ENCODE measurements around the gene SSUH2.

The SSUH2 gene

GRCh38 chr3:8638994-8639658 is 5.5 kb downstream of the SSUH2 start:
- WGBS: 91% methylated on average over 12 of the region's 13 CpGs
- Histone ChIP-seq H3K27ac (ENCODE audit: low read depth, low read length) (no peak overlapping the region), H3K36me3 (ENCODE audit: insufficient read depth, low read length) (no peaks in the 10 kb centered on the region)

GRCh38 chr3:8637348-8637747 is 7.2 kb downstream of the SSUH2 start:
- H3K9ac ChIP-seq (ENCODE audit: low read depth, low read length): no peak overlapping the region
- 88% methylated on average over 1 of the region's 1 CpG for WGBS
- no peaks in the 10 kb centered on the region for H3K9me3 ChIP-seq (ENCODE audit: insufficient read depth, low read depth, low read length)
- H3K27me3 ChIP-seq (ENCODE audit: insufficient read depth, low read length): no peaks in the 10 kb centered on the region
- H3K4me3 ChIP-seq (ENCODE audit: low read length): no peak overlapping the region
- H3K27ac ChIP-seq (ENCODE audit: low read depth, low read length): no peak overlapping the region
- no peaks in the 10 kb centered on the region for H3K36me3 ChIP-seq (ENCODE audit: insufficient read depth, low read length)
- 0 out of 2 replicates have a peak, but pooled peaks cover 4% of the 10 kb centered on the region for H3K4me1 ChIP-seq (ENCODE audit: insufficient read depth, low read length)

More at GRCh38 chr3:8638994-8639658, 5.5 kb downstream of the SSUH2 start:
- 0 out of 2 replicates have a peak, but pooled peaks cover 4% of the 10 kb centered on the region for H3K4me1 ChIP-seq (ENCODE audit: insufficient read depth, low read length)
- H3K27me3 ChIP-seq (ENCODE audit: insufficient read depth, low read length): no peaks in the 10 kb centered on the region
- no peaks in the 10 kb centered on the region for H3K9me3 ChIP-seq (ENCODE audit: insufficient read depth, low read depth, low read length)
- no peak overlapping the region for H3K9ac ChIP-seq (ENCODE audit: low read depth, low read length)
- no peak overlapping the region for H3K4me3 ChIP-seq (ENCODE audit: low read length)

DNA sequence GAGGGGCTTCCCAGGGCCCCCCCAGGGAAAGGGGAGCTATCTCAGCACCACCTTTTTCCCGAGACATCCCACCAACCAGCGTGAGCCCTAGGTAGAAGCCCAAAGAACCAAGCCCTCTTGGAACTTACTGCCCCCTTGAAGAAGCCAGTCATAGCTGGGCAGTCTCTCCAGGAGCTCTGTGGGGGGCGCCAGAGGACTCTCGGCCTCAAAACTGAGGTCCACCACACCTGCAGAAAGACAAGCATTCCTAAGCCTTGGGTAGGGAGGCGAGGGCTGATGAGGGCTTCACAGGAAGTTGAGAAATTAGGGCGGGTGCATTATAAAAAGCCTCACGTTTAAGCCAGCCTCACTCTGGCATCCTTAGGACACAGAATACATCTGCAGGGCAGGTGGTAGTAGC is 9.0 kb downstream of the SSUH2 start:
- no peaks in the 10 kb centered on the region for H3K9me3 ChIP-seq (ENCODE audit: insufficient read depth, low read depth, low read length)
- H3K4me3 ChIP-seq (ENCODE audit: low read length): no peak overlapping the region
- H3K9ac ChIP-seq (ENCODE audit: low read depth, low read length): no peak overlapping the region
- H3K27me3 ChIP-seq (ENCODE audit: insufficient read depth, low read length): no peaks in the 10 kb centered on the region
- H3K36me3 ChIP-seq (ENCODE audit: insufficient read depth, low read length): no peaks in the 10 kb centered on the region
- 0 out of 2 replicates have a peak, but pooled peaks cover 4% of the 10 kb centered on the region for H3K4me1 ChIP-seq (ENCODE audit: insufficient read depth, low read length)
- H3K27ac ChIP-seq (ENCODE audit: low read depth, low read length): no peak overlapping the region
- 78% methylated on average over 7 of the region's 7 CpGs for WGBS

- Histone ChIP-seq H3K36me3 (ENCODE audit: insufficient read depth, low read length) (no peaks in the 10 kb centered on the region), H3K4me3 (ENCODE audit: low read length) (no peak overlapping the region), H3K9me3 (ENCODE audit: insufficient read depth, low read depth, low read length) (no peaks in the 10 kb centered on the region), H3K4me1 (ENCODE audit: insufficient read depth, low read length) (0 out of 2 replicates have a peak, but pooled peaks cover 4% of the 10 kb centered on the region), H3K27ac (ENCODE audit: low read depth, low read length) (no peak overlapping the region), H3K27me3 (ENCODE audit: insufficient read depth, low read length) (no peaks in the 10 kb centered on the region), H3K9ac (ENCODE audit: low read depth, low read length) (no peak overlapping the region)
- WGBS: 93% methylated on average over 2 of the region's 2 CpGs
Observed at GRCh38 chr3:8635125-8635524, 9.5 kb downstream of the SSUH2 start.

DNA sequence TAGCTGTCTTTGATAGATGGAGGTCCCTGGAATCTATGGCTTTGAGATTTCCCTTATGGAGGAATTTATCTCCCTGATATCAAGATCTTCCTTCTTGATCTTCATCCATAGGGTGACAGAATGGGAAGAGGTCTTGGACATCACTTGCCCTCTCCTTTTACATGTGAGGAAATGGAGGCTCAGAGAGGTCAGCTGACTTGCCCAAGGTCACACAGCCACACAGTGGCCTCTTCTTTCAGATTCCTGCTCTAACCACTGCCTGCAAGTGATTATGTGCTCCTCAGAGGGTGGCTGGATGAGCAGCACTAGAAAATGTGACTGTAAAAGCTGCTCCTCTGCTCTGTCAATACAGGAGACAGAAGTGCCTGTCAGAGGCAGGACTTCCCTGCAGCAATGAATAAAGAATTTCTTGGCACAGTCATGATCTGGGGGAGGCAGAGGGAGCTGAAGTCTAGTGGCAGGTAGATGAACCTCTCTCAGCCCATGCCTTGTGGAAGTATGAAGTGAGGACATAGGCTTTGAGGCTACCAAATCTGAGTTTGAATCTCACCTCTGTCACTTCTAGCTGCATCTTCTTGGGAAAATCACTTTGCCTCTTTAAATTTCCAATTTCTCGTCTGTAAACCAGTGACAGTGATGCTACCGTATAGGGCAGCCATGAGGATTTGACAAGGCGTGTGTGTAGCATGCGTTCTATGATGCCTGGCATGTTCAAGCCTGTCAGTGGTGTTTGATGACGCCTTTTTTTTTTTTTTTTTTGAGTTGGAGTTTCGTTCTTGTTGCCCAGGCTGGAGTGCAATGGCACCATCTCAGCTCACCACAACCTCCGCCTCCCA is 12.0 kb downstream of the SSUH2 start:
- 98% methylated on average over 7 of the region's 7 CpGs for WGBS
- Histone ChIP-seq H3K4me3 (ENCODE audit: low read length) (no peak overlapping the region), H3K36me3 (ENCODE audit: insufficient read depth, low read length) (no peaks in the 10 kb centered on the region), H3K9me3 (ENCODE audit: insufficient read depth, low read depth, low read length) (no peaks in the 10 kb centered on the region), H3K27ac (ENCODE audit: low read depth, low read length) (no peak overlapping the region), H3K27me3 (ENCODE audit: insufficient read depth, low read length) (no peaks in the 10 kb centered on the region), H3K4me1 (ENCODE audit: insufficient read depth, low read length) (no peaks in the 10 kb centered on the region), H3K9ac (ENCODE audit: low read depth, low read length) (no peak overlapping the region)

DNA sequence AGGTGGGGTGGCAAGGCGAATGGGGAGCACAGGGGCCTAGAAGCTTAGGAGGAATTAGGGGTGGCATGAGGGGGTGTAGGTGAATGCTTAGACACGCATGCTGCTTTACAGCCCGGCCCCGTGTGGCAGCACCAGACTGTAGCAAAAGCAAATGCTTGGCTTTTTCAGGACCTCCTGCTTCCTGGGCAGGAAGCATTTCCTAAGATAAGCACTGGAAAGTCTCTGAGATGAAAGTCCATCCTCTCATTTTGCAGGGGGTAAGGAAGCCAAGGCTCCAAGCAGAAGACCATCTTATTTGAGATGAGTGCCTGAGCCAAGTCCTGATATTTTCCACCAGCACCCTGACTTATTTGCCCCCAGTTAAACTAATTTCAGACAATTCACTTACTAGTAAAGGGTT is 12.9 kb downstream of the SSUH2 start:
- Histone ChIP-seq H3K27me3 (ENCODE audit: insufficient read depth, low read length) (no peaks in the 10 kb centered on the region), H3K27ac (ENCODE audit: low read depth, low read length) (no peak overlapping the region), H3K9me3 (ENCODE audit: insufficient read depth, low read depth, low read length) (no peaks in the 10 kb centered on the region), H3K4me1 (ENCODE audit: insufficient read depth, low read length) (no peaks in the 10 kb centered on the region), H3K4me3 (ENCODE audit: low read length) (no peak overlapping the region), H3K9ac (ENCODE audit: low read depth, low read length) (no peak overlapping the region), H3K36me3 (ENCODE audit: insufficient read depth, low read length) (no peaks in the 10 kb centered on the region)
- 85% methylated on average over 4 of the region's 4 CpGs for WGBS

DNA sequence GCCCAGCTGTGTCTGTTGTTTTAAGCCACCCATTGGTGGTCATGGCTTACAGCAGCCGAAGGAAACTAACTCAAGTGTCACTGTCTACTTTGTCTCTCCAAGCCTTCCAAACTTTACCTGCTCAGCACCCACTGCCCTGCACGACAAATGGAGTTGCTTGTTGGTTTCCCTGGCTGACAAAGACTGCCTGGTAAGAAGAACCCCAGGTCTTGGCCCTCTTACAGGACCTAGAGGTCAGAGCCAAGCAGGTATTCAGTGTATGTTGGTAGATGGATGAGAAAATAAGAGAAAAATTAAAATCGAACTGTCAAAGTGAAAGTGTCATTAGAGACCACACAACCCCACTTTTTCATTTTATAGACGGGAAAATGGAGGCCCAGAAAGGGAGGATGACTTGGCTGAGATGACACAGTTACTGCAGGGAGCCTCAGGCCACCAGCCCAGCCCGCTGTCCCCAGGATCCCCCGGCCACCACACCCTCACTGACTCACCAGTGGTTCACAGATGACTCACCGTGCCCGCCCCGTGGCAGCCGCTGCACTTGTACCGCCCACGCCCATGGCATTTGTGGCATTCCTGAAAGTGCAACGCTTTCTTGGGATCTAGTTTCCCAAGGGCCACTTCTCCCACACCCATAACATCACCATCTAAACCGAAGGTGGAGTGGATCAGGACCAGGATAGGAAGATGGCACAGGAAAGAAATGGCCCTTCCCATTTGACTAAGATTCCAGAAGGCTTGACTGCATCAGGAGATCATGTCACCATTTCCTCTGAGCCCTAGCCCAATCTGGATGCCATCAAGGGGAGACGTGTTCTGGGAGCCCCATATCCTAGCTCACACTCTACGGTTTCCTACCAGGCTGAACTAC is 15.2 kb downstream of the SSUH2 start:
- Histone ChIP-seq H3K27me3 (ENCODE audit: insufficient read depth, low read length) (no peaks in the 10 kb centered on the region), H3K36me3 (ENCODE audit: insufficient read depth, low read length) (no peaks in the 10 kb centered on the region), H3K4me1 (ENCODE audit: insufficient read depth, low read length) (no peaks in the 10 kb centered on the region), H3K9ac (ENCODE audit: low read depth, low read length) (no peak overlapping the region), H3K9me3 (ENCODE audit: insufficient read depth, low read depth, low read length) (no peaks in the 10 kb centered on the region), H3K27ac (ENCODE audit: low read depth, low read length) (no peak overlapping the region), H3K4me3 (ENCODE audit: low read length) (no peak overlapping the region)
- WGBS: 82% methylated on average over 16 of the region's 16 CpGs

GRCh38 chr3:8627949-8628348 is 16.6 kb downstream of the SSUH2 start:
- H3K4me1 ChIP-seq (ENCODE audit: insufficient read depth, low read length): peaks cover 3% of the 10 kb centered on the region
- no peak overlapping the region for H3K4me3 ChIP-seq (ENCODE audit: low read length)
- 95% methylated on average over 5 of the region's 5 CpGs for WGBS
- H3K9me3 ChIP-seq (ENCODE audit: insufficient read depth, low read depth, low read length): no peaks in the 10 kb centered on the region
- no peak overlapping the region for H3K9ac ChIP-seq (ENCODE audit: low read depth, low read length)
- H3K36me3 ChIP-seq (ENCODE audit: insufficient read depth, low read length): no peaks in the 10 kb centered on the region
- no peaks in the 10 kb centered on the region for H3K27me3 ChIP-seq (ENCODE audit: insufficient read depth, low read length)
- H3K27ac ChIP-seq (ENCODE audit: low read depth, low read length): no peak overlapping the region

DNA sequence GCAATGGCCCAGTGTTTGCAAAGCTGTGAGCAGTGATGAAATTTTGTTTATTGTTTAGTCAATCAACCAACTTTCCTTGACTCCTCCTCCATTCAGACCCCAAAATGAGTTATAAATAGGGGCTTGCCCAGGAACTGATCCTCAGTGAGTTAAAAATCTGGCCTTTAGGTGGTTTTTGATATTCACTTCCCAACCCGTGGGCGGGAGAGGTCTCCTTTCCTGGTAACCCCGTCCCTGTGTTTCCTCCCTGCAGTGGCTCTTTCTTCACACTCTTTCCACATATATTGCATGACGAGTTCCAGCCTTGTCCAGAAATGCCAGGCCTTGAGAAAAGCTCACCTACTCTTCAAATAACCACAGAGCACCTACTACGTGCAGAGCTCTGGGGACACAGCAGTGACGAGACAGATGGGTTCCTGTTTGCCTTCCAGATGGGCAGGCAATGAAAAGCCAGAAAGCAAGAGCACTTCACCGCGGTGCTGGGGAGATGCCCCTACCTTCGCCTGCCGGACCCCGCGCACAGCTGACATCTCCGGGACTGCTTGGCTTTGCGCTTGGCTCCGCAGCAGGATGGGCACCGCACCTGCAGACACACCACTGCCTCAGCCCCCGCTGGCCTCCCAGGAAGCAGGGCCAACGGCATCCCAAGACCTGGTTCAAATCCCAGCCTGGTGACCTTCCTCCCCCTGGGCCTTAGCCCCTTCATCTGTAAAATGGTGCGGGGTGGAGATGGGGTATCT is 17.2 kb downstream of the SSUH2 start:
- H3K4me3 ChIP-seq (ENCODE audit: low read length): no peak overlapping the region
- no peaks in the 10 kb centered on the region for H3K9me3 ChIP-seq (ENCODE audit: insufficient read depth, low read depth, low read length)
- no peaks in the 10 kb centered on the region for H3K27me3 ChIP-seq (ENCODE audit: insufficient read depth, low read length)
- H3K36me3 ChIP-seq (ENCODE audit: insufficient read depth, low read length): no peaks in the 10 kb centered on the region
- peaks cover 7% of the 10 kb centered on the region for H3K4me1 ChIP-seq (ENCODE audit: insufficient read depth, low read length)
- no peak overlapping the region for H3K9ac ChIP-seq (ENCODE audit: low read depth, low read length)
- no peak overlapping the region for H3K27ac ChIP-seq (ENCODE audit: low read depth, low read length)
- 90% methylated on average over 19 of the region's 19 CpGs for WGBS

DNA sequence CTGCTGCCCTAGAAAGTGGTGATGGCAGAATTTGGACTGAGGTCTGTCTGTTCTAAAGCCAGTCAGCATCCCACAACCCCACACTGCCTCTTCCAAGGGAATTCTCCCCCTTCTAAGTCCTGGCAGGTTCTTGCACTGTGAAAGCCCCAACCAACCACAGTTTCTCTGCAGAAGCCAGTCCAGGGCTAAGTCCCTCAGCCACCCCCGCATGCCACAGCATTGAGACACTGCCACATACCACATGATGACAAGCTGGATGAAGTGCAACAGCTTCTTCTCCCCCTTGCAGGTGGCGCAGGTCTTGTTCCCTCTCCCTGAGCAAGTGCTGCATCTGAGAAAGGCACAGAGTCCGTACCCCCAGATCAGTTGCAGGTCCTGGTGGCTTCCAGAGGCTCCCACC is 18.6 kb downstream of the SSUH2 start:
- Histone ChIP-seq H3K27me3 (ENCODE audit: insufficient read depth, low read length) (no peaks in the 10 kb centered on the region), H3K4me1 (ENCODE audit: insufficient read depth, low read length) (peaks cover 9% of the 10 kb centered on the region), H3K9ac (ENCODE audit: low read depth, low read length) (no peak overlapping the region), H3K4me3 (ENCODE audit: low read length) (no peak overlapping the region), H3K36me3 (ENCODE audit: insufficient read depth, low read length) (no peaks in the 10 kb centered on the region), H3K27ac (ENCODE audit: low read depth, low read length) (no peak overlapping the region), H3K9me3 (ENCODE audit: insufficient read depth, low read depth, low read length) (no peaks in the 10 kb centered on the region)
- WGBS: 95% methylated on average over 3 of the region's 3 CpGs

Data from HUES64 (cell line).